ENCODE data around the gene DGKZ. TPM values are rescaled to one million over a fixed set of nuclear protein-coding genes. Genes with fewer than 3 reads are reported as not detected.

The DGKZ gene
- total and polyA plus RNA-seq, 4 donors, result 4.6 to 24.3 (median 14.4) TPM

DNA sequence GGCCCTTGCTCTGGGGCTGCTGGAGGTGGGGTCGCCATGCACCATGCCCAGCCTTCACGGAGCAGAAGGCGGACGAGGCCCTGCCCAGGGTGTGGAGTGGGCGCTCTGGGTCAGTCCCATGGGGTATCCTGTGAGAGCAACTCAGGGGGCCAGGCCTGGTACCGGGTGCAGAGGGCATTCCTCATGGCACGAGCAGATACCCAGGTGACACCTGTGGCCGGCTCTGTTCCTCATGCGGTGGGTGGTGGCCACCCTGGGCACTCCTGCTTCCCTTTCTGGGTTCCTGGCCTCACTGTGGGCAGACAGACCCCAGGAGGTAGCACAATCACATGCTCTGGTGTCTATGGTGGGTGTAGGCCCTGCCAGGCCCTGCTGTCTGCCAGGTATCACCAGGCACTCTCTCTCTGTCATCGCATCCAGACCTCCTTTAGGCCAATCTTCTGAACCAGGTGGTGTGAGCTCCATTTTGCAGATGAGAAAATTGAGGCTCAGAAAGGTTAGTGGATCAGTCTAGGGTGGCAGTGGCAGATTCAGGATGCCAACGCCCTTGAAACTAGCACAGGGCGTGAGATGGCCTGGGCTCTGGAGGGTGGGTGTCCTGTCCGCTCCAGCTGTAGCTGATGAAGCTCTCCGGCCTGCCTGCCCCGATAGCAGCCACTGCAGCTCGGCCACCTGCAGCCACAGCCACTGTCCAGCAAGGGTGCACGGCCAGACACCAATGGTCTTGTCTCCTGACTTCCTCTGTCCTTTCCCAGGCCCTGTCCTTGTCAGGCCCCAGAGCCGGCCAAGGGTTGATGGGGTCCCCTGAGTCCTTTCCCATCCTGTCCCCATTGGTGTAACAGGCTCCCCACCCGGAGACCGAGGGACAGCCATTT lies 15.1 kb downstream of the DGKZ start (continued):
- TF ChIP-seq GABPA (IDR thresholded peaks at IDR 0.05 in 1 of 2, conservative IDR thresholded peaks at IDR 0.05 in 1 of 2) (no peak), FOXA2 (IDR thresholded peaks at IDR 0.05) (no peak)

DNA sequence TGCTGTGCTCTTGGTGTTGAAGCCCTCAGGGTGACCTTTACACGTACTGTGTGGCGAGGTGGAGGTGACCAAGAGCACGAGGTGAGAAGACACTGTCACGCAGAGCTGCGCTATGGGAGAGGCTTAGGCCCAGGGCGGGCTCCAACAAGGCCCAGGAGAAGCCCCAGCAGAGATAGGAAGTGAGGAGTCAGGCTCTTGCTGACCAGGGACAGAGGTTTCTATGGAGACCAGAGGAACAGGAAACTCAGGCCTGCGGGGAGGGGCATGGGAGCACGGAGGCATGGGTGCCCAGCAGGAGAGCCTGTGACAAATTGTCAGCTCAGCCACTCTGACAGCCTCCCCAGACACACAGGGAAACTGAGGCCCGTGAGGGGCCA lies 15.8 kb downstream of the DGKZ start:
- no peak for DNase-seq (ENCODE audit: low spot score)
- 70% methylated on average over 9 of the region's 9 CpGs for WGBS
- peaks cover 0 to 1% (median 0%) of the 10 kb centered on the region in 4 donors for H3K36me3 ChIP-seq (ENCODE audit: control insufficient read depth in 4 of 4, insufficient read depth in 3 of 4, low read depth in 1 of 4, low read length in 3 of 4)
- H3K27me3 ChIP-seq (ENCODE audit: control insufficient read depth in 4 of 4, insufficient read depth in 4 of 4, low read length in 3 of 4), result no peaks in the 10 kb centered on the region
- H3K9me3 ChIP-seq (ENCODE audit: control insufficient read depth in 4 of 4, low read length in 3 of 4), result no peaks in the 10 kb centered on the region
- no peak overlapping the region for H3K9ac ChIP-seq (ENCODE audit: low read depth in 1 of 2, low read length in 2 of 2)
- no peak overlapping the region for H3K4me3 ChIP-seq (ENCODE audit: low read depth in 1 of 3, low read length in 3 of 3)
- TF ChIP-seq EGR1 (IDR thresholded peaks at IDR 0.05; ENCODE audit: low read depth in 2 of 2) (no peak), SP1 (IDR thresholded peaks at IDR 0.05) (no peak), TAF1 (conservative IDR thresholded peaks at IDR 0.05) (no peak), JUND (IDR thresholded peaks at IDR 0.05) (no peak), HNF4A (conservative IDR thresholded peaks at IDR 0.05) (no peak), RAD21 (IDR thresholded peaks at IDR 0.05) (no peak), FOXA1 (IDR thresholded peaks at IDR 0.05) (no peak), HNF4G (IDR thresholded peaks at IDR 0.05) (no peak), RXRA (IDR thresholded peaks at IDR 0.05) (no peak), GABPA (IDR thresholded peaks at IDR 0.05 in 1 of 2, conservative IDR thresholded peaks at IDR 0.05 in 1 of 2) (no peak), NR2F2 (IDR thresholded peaks at IDR 0.05) (no peak)
- TF ChIP-seq, protein P1, sequence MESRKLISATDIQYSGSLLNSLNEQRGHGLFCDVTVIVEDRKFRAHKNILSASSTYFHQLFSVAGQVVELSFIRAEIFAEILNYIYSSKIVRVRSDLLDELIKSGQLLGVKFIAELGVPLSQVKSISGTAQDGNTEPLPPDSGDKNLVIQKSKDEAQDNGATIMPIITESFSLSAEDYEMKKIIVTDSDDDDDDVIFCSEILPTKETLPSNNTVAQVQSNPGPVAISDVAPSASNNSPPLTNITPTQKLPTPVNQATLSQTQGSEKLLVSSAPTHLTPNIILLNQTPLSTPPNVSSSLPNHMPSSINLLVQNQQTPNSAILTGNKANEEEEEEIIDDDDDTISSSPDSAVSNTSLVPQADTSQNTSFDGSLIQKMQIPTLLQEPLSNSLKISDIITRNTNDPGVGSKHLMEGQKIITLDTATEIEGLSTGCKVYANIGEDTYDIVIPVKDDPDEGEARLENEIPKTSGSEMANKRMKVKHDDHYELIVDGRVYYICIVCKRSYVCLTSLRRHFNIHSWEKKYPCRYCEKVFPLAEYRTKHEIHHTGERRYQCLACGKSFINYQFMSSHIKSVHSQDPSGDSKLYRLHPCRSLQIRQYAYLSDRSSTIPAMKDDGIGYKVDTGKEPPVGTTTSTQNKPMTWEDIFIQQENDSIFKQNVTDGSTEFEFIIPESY (IDR thresholded peaks at IDR 0.05), result no peak
- TF ChIP-seq, protein P2, sequence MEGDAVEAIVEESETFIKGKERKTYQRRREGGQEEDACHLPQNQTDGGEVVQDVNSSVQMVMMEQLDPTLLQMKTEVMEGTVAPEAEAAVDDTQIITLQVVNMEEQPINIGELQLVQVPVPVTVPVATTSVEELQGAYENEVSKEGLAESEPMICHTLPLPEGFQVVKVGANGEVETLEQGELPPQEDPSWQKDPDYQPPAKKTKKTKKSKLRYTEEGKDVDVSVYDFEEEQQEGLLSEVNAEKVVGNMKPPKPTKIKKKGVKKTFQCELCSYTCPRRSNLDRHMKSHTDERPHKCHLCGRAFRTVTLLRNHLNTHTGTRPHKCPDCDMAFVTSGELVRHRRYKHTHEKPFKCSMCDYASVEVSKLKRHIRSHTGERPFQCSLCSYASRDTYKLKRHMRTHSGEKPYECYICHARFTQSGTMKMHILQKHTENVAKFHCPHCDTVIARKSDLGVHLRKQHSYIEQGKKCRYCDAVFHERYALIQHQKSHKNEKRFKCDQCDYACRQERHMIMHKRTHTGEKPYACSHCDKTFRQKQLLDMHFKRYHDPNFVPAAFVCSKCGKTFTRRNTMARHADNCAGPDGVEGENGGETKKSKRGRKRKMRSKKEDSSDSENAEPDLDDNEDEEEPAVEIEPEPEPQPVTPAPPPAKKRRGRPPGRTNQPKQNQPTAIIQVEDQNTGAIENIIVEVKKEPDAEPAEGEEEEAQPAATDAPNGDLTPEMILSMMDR (IDR thresholded peaks at IDR 0.05; ENCODE audit: low read depth, low read length, missing input control), result no peak
- TF ChIP-seq, protein P3, sequence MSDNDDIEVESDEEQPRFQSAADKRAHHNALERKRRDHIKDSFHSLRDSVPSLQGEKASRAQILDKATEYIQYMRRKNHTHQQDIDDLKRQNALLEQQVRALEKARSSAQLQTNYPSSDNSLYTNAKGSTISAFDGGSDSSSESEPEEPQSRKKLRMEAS (IDR thresholded peaks at IDR 0.05), result no peak
- TF ChIP-seq, protein P4, sequence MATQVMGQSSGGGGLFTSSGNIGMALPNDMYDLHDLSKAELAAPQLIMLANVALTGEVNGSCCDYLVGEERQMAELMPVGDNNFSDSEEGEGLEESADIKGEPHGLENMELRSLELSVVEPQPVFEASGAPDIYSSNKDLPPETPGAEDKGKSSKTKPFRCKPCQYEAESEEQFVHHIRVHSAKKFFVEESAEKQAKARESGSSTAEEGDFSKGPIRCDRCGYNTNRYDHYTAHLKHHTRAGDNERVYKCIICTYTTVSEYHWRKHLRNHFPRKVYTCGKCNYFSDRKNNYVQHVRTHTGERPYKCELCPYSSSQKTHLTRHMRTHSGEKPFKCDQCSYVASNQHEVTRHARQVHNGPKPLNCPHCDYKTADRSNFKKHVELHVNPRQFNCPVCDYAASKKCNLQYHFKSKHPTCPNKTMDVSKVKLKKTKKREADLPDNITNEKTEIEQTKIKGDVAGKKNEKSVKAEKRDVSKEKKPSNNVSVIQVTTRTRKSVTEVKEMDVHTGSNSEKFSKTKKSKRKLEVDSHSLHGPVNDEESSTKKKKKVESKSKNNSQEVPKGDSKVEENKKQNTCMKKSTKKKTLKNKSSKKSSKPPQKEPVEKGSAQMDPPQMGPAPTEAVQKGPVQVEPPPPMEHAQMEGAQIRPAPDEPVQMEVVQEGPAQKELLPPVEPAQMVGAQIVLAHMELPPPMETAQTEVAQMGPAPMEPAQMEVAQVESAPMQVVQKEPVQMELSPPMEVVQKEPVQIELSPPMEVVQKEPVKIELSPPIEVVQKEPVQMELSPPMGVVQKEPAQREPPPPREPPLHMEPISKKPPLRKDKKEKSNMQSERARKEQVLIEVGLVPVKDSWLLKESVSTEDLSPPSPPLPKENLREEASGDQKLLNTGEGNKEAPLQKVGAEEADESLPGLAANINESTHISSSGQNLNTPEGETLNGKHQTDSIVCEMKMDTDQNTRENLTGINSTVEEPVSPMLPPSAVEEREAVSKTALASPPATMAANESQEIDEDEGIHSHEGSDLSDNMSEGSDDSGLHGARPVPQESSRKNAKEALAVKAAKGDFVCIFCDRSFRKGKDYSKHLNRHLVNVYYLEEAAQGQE (IDR thresholded peaks at IDR 0.05), result no peak
- H3K27ac ChIP-seq (ENCODE audit: low read depth in 1 of 2, low read length in 2 of 2), result peak overlapping the region; percentile 47 to 64
- H3K4me1 ChIP-seq (ENCODE audit: control insufficient read depth in 4 of 4, insufficient read depth in 4 of 4, low read length in 3 of 4), result peaks cover 0 to 21% (median 12%) of the 10 kb centered on the region in 4 donors

Measured in liver (tissue), 9 donors.